ENCODE measurements around the gene BIRC2.

The BIRC2 gene

DNA sequence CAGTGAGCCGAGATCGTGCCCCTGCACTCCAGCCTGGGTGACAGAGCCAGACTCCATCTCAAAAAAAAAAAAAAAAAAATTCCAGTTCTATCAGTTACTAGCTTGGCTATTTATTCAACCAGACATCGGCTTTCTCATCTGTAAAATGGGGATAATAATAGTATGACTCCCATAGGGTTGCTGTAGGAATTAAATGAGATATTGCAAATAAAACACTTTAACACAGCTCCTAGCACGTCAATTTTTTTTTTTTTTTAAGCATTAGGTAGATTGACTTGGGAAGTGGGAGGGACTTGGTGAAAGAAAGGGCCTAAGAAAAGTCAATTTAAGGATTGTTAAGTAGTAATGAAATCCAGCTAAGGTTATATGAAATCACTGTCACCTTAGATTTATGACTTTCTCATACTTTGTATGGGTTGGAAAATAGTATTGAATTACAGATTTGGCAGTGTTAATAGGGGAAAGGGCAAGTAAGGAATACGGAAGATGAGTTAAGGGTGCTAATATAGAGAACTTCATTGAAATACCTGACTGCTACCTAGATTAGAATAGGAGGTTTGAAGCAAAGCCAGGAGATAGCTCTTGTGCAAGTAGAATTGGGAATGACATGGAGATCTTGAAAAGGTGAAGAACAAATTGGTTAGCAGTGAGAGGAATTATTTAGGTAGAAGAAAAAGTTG, 28.8 kb downstream of the BIRC2 start:
- DNase-seq, result no peak

DNA sequence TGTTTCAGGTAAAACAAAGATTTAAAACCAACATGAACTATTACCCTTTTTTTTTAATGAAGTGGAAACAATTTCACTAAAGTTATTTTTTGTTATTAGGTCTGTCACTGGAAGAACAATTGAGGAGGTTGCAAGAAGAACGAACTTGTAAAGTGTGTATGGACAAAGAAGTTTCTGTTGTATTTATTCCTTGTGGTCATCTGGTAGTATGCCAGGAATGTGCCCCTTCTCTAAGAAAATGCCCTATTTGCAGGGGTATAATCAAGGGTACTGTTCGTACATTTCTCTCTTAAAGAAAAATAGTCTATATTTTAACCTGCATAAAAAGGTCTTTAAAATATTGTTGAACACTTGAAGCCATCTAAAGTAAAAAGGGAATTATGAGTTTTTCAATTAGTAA, 30.9 kb downstream of the BIRC2 start:
- no peak for DNase-seq

DNA sequence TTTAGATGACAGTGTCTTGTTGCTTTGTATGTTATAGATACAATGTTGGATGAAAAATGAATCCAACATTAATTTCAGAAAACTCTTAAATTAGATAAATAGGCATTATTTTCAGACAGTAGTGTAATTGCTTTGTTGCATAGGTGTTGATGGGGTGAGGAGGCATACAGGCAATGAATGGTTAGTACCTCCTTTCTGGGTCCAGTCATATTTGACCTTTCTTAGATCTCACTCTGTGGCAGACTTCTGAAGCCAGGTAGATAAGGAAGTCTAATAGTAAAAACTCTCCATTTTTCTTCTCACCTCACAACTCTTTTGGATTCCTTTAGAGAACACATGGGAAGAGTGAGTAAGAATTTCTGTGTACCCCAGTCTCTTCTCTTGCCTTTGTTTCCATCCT, 31.8 kb downstream of the BIRC2 start:
- DNase-seq, result no peak

DNA sequence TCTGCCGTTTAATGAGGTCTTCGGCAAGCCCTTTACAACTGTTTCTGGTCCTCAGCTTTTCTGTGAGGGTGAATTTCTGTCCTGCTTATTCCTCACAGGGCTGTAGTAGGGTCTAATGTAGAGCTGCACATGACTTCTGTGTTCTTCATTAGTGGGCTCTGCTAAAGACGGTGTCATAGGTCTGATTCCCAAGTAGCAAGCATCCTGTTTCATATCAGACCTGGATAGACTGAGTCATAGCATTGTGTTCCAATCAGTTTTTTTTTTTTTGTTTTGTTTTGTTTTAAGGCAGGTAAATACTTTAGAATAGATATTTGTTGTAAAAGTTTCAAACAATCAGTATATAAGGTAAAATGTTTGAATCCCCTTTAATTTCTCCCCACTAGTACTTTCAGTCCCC, 35.4 kb downstream of the BIRC2 start:
- no peak for DNase-seq

DNA sequence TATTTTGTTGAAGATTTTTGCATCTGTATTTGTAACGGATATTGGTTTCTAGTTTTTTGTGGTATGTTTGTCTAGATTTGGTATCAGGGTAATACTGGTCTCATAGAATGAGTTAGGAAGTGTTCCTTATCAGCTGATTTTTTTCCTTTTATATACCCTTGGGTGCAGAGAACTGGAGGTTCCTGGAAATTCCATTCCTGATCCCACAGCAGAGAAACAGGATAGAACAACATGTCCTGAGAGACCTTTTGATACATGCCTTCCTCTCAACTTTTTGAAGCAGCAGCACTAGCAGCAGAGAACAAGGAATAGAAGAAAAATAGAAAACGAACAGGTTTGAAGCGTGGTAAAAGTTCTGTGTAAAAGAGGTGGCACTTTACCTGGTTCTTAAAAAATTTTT, 36.8 kb downstream of the BIRC2 start:
- DNase-seq, result no peak

DNA sequence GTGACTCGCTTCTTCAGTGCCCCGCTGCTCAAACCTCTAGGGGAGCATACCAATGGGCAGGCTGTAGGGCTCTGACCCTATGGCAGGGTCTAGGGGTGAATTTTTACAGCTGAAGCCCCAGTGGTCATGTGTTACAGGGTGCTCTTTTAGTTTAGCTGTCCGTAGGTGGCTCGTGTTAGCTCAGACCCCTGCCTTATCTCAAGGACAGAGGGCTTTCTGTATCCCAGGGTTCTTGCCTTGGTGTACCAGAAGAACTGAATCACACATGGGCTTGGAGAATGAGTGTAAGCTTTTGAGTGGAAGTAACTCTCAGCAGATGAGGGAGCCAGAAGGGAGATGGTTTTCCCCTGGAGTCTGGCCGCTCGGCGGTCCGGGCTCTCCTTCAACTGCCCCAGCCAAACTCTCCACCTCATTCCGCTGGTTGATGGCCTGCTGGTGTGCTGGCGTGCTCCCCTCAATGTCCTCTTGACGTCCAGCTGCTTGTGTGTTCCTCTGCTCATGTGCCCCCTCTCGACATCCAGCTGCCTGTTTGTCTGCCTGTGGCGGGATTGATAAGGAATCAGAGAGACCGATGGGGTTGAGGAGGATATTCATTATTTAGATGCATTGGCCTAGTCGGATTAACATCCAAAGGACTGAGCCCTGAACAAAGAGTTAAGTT, 37.5 kb downstream of the BIRC2 start:
- DNase-seq, result no peak

DNA sequence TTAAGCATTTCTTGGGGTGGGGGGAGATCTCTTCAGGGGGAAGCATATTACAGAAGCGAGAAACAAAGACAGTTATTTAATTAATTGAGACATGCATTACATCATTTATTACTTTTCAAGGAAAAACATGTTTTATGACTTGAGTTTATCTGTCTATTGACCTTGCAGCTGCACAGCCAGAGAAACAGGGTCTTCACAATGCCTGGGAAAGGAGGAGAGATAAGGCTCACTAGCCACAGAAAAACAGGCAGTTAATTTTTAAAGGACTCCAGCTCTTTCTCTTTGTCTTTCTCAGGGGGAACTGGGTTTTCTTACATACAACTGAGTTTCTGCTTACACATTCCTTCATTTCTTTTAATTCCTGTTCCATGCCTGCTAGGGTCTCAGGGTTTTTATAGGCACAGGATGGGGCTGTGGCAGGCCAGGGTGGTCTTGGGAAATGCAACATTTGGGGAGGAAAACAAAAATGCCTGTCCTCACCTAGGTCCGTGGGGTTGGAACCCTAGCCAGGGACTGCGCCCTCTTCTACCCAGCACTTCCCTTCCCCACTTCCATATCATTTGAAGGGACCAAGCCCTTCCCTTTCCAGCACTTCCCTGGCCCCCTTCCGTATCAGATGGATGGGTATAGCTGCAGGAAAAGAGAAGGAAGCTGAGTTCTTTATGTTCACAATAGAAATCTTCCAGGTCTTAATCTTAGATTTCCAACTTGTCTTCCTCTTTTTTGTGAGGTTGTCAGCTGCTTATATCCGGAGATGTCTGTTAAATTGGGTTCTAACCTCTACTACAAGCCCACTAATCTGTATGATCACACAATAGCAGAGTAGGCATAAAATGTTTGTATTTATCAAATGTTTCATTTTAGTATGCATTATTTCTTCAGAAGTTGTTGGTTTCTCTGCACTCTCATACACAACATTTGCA, 38.3 kb downstream of the BIRC2 start:
- no peak for DNase-seq

DNA sequence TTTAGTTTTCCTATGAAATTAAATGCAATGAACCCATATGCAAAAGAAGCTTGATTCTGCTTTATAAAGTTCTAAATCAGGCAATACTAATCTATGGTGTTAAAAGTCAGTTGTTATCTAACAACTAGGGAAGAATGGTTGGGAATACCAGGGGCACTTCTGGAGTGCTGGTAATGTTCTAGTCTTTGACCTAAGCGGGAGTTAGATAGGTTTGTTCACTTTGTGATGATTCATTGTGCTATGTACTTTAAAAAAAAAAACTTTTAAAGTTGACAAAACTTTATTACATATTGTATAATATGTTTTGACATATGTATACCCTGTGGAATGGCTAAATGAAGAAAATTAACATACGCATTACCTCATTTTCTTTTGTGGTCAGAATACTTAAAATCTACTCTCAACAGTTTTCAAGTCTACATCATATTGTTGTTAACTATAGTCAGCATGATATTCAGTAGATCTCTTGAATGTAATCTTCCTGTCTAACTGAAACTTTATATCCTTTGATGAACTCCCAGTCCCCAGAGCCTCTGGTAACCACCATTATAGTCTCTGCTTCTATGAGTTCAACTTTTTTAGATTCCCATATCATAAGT, 39.2 kb downstream of the BIRC2 start:
- no peak for DNase-seq

DNA sequence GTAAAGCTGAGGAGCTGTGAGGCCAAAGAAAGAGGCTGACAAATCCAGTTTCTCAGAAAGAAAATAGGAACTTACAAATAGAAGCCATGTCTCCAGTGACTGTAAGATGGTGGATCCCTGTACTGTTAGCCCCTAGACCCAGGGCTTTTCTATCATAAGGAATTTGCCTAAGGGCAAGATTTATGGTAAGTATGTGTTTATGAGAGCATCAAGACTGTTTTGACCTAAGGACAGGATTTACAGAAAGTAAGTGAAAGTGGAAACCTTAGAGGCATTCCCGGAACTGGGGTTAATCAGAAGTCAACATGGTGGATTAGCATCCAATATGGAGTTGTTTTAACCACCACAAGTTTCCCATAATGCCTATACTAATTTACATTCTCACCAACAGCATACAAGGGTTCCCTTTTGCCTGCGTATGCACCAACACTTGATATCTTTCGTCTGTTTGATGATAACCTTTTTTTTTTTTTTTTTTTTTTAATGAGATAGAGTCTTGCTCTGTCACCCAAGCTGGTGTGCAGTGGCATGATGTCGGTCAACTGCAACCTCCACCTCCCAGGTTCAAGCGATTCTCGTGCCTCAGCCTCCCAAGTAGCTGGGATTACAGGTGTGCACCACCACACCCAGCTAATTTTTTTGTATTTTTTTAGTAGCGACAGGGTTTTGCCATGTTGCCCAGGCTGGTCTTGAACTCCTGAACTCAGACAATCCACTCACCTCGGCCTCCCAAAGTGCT, 40.2 kb downstream of the BIRC2 start:
- no peak for DNase-seq

DNA sequence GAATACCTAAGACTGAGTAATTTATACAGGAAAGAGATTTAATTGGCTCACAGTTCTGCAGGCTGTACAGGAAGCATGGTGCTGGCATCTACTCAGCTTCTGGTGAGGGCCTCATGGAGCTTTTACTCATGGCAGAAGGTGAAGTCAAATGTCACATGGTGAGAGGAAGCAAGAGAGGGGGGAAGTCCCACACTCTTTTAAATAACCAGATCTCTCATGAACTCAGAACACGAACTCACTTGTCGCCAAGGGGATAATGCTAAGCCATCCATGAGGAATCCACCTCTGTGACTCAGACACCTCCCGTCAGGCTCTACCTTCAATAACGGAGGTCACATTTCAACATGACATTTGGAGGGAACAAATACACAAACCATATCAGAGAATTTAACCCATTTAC, 42.2 kb downstream of the BIRC2 start:
- DNase-seq, result no peak

DNA sequence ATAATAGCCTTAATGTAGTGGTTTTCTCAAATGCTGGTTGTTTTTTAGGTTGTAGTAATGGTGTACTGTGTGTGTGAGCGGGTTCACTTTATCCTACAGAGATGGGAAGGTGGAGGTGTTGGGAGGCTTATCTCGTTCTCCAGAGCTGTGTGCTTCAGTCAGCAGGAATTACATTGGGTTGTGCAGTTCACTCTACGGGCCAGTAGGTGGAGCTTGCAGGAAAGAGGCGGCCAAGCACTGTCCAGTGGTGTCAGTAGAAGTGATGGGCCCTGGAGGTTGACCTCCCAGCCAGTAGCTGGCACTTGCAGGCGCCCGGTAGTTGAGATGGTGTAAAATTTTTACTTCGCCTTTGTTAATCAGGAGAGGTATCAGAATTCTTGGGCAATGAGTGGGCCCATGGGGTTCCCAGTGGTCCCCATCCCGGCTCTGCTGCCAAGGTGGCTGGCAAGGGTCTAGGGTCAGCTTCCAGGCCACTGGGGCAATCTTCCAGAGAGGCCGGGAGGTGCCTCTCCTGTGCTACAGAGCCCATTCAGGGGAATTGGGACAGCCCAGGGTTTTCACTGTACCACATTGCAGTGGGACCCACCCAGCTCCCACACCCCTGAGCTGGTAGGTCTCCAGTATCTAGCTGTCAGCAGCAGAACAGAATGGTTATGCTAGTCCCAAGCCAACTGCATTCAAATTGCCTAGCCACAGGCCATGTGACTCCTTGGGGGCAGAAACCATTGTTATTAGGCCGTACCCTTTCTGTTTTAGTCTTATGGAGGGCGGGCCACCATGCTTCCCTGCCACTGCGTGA, 43.9 kb downstream of the BIRC2 start:
- DNase-seq, result no peak

DNA sequence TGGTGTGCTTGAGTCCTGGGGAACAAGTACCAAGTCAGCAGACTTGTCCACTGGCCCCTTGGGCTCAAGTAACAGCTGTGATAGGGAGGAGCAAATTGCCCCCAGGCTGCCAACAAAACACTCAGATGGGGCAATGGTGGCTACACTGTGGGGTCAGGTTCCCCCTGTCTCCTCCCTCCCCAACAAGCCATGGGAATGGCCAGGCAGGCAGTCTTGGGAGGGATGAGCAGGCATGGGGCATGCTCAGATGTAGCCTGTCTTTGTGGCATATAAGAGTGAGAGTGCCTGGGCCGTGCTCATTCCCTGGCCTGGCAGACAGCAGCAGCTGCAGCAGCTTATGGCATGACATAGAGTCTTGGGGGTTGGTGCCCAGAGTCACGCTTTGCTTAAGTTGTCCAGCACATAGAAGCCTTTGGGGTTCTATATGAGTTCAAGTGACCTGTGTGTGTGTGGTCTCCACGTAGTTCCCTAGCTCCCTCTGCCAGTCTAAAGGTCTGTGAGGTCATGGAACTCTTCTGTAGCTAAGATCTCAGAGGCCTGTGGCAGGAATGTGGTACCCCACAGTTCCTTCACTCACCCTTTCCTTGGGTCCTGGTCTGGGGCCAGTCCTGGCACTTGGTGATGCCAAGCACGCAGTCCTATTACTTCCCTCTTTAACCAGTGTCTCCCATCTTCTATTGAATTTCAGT, 44.7 kb downstream of the BIRC2 start:
- DNase-seq, result no peak

DNA sequence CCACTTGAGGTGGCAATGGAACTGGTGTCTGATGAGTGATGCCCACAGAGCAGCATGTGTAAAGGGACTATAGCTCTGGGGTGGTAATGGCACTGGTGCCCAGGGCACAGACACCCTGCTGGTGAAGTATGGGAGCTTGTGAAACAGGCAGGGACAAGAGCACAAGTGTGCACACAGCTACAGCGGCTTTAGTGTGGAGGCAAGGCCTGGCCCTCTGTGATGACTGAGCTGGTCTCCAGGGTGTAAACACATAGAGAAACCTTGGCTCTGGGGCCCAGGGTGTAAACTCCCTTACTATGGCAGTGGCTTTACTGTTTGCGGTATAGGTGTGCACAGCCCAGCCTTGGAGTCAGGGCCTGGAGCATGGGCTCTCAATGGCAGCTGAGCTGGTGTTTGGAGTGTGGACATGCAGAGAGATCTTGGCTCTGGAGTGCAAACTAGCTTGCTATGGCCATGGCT, 46.3 kb downstream of the BIRC2 start:
- DNase-seq, result no peak

DNA sequence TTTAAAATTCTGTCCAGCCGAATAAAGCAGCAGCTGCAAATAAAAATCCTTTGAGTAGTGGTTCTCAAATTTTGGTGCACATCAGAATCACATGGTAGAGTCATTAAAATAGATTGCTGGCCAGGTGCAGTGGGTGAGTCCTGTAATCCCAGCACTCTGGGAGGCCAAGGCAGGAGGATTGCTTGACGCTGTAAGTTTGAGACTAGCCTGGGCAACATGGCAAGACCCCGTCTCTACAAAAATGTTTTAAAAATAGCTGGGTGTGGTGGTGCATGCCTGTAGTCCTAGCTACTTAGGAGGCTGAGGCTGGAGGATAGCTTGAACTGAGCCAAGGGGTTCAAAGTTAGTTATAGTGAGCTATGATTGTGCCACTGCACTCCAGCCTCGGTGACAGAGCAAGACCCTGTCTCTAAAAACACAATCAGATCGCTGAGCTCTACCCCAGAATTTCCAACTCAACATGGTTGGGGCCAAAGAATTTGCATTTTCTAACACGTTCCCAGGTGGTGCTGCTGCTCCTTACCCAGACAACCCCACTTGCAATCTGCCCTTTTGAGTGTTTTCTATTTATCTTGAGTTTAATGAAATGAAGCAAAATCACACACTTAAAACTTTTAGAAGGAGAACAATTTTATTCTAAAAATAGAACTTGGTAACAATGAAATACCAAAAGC, 48.8 kb downstream of the BIRC2 start:
- no peak for DNase-seq

DNA sequence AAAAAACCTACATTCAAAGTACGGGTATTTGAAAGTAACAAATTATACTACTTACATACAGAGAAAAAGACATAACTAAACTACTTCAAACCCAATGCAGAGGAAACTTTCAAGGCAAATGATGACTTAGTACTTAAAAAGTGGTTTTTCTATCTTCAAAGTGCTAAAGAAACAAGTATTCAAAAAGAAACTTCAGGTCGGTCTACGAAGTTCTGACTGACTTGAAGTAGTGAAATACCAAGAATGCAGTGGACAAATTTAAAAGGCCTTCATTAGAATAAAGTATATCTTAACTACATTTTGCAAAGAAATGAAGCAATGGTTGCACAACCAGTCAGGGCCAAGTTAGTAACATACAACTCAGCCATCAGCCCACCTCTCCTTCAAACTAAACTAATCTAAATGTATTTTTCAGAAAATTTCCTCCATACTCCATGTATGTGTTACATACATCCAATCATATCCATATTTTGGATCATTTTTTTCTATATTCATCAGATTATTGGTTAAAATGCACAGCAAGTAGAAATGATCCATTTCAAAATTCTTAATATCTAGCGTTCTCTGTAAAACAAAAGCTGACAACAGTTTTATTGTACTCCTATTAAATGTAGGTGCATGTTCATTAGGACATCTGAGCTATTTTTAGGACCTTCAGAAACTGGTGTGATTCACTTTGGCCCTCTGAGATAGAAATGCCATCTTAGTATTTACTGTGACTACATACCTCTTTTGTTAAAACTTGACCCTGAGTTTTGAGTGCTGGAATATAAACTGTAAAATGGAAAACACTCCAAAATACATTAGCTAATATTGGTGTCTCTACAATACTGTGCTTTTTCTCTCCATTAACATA, 49.9 kb downstream of the BIRC2 start:
- DNase-seq, result no peak

DNA sequence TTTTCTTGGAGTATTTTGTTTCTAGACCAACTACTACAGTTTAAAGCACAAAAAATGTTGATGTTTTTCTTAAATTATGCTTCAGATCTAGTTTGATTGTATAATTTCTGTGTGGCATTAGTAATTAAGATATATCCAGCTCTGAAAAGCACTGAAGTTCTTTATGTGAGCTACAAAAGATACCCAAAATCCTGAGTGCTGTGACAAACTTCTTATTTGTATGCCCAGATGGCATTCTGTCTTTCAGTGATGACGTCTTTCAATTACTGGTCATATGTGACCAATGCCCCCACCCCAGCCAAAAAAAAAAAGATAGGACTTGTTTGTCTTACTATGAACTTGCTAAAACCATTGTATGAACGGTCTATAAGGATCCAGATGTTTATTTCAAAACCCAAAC, 51.3 kb downstream of the BIRC2 start:
- no peak for DNase-seq

DNA sequence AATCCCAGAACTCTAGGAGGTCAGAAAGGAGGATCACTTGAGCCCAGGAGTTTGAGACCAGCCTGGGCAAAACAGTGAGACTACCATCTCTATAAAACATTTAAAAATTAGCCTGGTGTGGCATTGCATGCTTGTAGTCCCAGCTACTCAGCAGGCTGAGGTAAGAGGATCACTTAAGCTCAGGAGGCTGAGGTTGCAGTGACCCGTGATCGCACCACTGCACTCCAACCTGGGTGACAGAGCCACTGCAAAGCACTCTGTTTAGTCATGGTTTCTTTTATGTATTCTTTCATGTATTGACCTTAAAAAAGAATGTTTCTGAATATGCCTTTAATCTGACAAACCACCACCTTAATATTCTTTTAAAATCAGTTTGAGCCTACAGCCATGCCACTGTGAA, 52.2 kb downstream of the BIRC2 start:
- no peak for DNase-seq

DNA sequence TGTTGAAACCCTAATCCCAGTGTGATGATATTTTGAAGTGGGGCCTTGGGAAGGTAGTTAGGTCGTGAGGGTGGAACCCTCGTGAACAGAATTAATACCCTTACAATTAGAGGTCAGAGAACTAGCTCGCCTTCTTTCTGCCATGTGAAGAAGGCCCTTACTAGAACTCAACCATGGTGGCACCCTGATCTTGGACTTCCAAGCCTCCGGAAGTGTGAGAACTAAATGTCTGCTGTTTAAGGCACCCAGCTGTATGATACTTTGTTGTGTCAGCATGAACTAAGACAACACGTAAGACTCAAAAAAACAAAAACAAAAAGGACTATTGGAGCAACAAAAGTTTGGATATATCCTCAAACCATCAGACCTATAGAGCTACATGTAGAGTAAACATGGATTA, 53.6 kb downstream of the BIRC2 start:
- DNase-seq, result no peak

DNA sequence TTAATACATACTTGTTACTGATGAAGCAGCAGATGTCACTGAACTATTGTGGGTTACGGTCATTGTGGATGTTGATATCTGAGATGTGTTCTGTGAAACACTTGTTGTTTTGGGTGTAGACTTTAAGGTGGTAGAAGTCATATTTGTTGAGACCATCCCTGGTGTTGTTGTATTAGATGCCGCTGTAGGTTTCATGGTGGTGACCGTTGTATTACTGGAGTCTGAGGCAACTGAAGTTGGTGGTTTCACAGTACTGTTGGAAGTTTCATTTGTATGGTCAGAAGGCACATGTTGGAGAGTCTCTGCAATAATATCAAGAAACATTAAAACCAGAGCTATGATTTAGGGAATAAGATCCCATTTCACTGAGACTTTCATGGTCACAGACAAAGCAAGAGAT, 54.9 kb downstream of the BIRC2 start:
- DNase-seq, result no peak

DNA sequence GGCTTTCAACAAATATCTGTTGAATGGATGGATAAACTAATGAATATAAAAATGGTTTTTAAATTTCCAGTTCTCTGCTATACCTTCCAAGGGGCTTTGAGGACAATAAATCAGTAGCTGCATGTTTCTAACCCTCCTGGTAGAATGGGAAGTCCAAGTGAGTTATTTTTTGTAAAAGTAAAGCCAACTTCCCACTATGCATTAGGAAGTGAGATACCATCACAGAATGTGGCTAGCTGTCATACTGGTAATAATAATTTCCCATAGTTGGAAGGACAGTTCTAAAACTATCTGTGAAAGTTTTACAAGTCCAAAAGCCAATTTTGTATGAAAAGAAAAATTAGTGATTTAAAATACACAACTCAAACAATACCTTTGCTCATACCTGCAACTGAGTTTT, 55.5 kb downstream of the BIRC2 start:
- DNase-seq, result no peak
